H1 (cell line): ENCODE results near the gene LEMD1. TPM values are rescaled to one million over a fixed set of nuclear protein-coding genes. Genes with fewer than 3 reads are reported as not detected.

Experiments
- CHD1 ChIP-seq: IDR thresholded peaks from 2 replicates; pipeline ENCODE4 v1.6.1; 2012; ENCODE audit warnings: low read depth, low read length, improper control_type of control experiment
- HDAC2 ChIP-seq, 2 experiments: fragments of 300-600 bp in 1 of 2; sonication (generic) in 1 of 2; IDR thresholded peaks; 2 replicates each; pipeline ENCODE4 v1.6.1; 2011 to 2012; ENCODE audit warnings: low read depth in 2 of 2, low read length in 2 of 2, mild to moderate bottlenecking in 2 of 2, moderate library complexity in 2 of 2, borderline replicate concordance in 1 of 2, inconsistent platforms in 1 of 2
- SAP30 ChIP-seq: fragments of 300-600 bp; sonication (generic); IDR thresholded peaks from 2 replicates; pipeline ENCODE4 v1.7.1; 2012; ENCODE audit warnings: low read length, moderate library complexity, mild to moderate bottlenecking, inconsistent platforms; ENCODE audit not compliant: insufficient read depth, insufficient replicate concordance
- YY1 ChIP-seq: IDR thresholded peaks from 2 replicates; pipeline ENCODE4 v1.6.1; 2011; ENCODE audit warnings: low read depth, mild to moderate bottlenecking, low read length
- polyA plus RNA-seq, 7 experiments: library from polyadenylated mRNA; depleted of rRNA in 3 of 7; stranded (reverse) in 5 of 7; unstranded in 2 of 7; fragments of >200 nt in 5 of 7; fragments of 200-250 nt in 2 of 7; gene quantifications; 1 replicate in 5 of 7; 2 replicates in 1 of 7; 4 replicates in 1 of 7; pipeline versions ENCODE4 v1.2.1 to v1.2.3, GENCODE V29; 2011 to 2013; ENCODE audit warnings: missing spikeins in 2 of 7, mixed read lengths in 2 of 7
- total RNA-seq: library from RNA; stranded (reverse); fragmentation: NEBNext Ultra II Directional; extraction: Animal tissue kit (Norgen Biotek cat#: 25700); gene quantifications from 2 replicates; pipeline ENCODE4 v1.2.1, GENCODE V29; 2021

LEMD1 gene
- total and polyA plus RNA-seq, 2 of the 8 experiments (the other 6 are each of a cell fraction or from before 2014, with no cell fraction given) = 10.0 to 10.5 TPM

DNA sequence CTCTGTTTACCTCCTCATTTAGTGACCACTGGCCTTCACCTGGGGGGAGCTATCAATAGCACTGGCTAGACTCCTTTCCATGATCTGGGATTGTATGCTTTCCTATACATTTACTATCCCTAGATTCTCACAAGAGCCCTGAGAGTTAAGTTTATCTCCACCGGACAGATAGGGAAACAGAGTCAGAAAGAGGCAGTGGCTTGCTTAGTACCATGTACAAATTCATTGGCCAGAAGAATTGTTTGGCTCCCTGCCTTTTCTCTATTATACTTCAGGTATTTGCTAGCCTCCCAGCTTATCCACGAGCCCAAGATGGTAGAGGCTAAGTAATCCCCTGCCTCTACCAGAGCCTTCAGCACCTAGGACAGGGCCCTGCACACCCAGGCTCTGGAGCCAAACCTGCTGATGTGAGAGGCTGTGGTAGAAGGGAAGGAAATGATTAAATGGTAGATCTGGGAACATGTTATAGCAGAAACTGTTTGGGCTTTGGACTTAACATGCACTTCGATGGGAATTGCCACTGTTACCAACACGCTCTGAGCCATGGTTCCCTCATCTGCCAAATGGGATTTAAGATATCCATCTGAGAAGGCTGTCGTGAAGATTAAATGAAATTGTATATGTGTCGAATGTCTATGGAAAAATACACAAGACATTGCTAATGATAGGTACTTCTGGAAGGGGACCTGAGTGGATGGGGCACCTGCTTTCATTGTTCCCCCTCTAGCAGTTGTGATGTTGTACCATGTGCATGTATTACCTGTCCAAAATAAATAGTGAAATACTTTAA lies 37.1 kb upstream of the LEMD1 start (continued):
- TF ChIP-seq CHD1 (no peak), YY1 (0 out of 2 replicates have a peak, but pooled peaks have one; percentile 55), HDAC2 (IDR thresholded peaks at IDR 0.05; ENCODE audit: borderline replicate concordance in 1 of 2, low read depth in 2 of 2, low read length in 2 of 2) (peak; percentile 45 to 87; a peak in 1 of 4 replicates), SAP30 (peak; percentile 27)
